NCI-H2227 (cell line): Measurements from ENCODE around the gene CRY2.

ENCODE experiments used
- DNase-seq: peaks from one replicate; lab custom pipeline; 2025; ENCODE audit not compliant: unreplicated experiment; lab: John Stamatoyannopoulos, UW

CRY2 gene

GRCh38 chr11:45917286-45917622 is 70.0 kb downstream of the CRY2 start:
- no peak for DNase-seq

- DNase-seq, result peak; percentile 98
These were observed 70.5 kb downstream of the CRY2 start, which contains the start of gene PEX16 for GRCh38 chr11:45917623-45918330. Gene PEX16 (minus strand): TSS chr11:45917877. CDS start chr11:45917811, 66 bp downstream.

GRCh38 chr11:45918331-45918941 is 71.2 kb downstream of the CRY2 start:
- DNase-seq, result peak; percentile 85

- no peak for DNase-seq
These were observed 71.8 kb downstream of the CRY2 start for GRCh38 chr11:45918962-45919675.

GRCh38 chr11:45919806-45920530 is 72.7 kb downstream of the CRY2 start:
- no peak for DNase-seq

- DNase-seq, result no peak
These were observed 73.5 kb downstream of the CRY2 start for GRCh38 chr11:45920531-45921477.

GRCh38 chr11:45921561-45922424 is 74.5 kb downstream of the CRY2 start:
- DNase-seq, result peak; percentile 45

- peak; percentile 60 for DNase-seq
These were observed 75.3 kb downstream of the CRY2 start, which contains the start of gene LARGE2 for GRCh38 chr11:45922425-45923082. Gene LARGE2 (plus strand): TSS chr11:45922656. CDS start chr11:45922883, 227 bp downstream.

- DNase-seq, result no peak
These were observed 77.0 kb downstream of the CRY2 start for GRCh38 chr11:45924036-45924915.

- no peak for DNase-seq
These were observed 77.7 kb downstream of the CRY2 start for GRCh38 chr11:45924927-45925326.

- DNase-seq, result no peak
These were observed 78.3 kb downstream of the CRY2 start for GRCh38 chr11:45925550-45925949.

- DNase-seq, result no peak
These were observed 78.7 kb downstream of the CRY2 start for GRCh38 chr11:45926001-45926401.

- DNase-seq, result no peak
These were observed 79.5 kb downstream of the CRY2 start for GRCh38 chr11:45926536-45927331.

GRCh38 chr11:45927332-45927683 is 80.0 kb downstream of the CRY2 start:
- DNase-seq, result no peak

GRCh38 chr11:45927684-45928413 is 80.6 kb downstream of the CRY2 start:
- DNase-seq, result no peak

- no peak for DNase-seq
These were observed 81.4 kb downstream of the CRY2 start for GRCh38 chr11:45928535-45929215.
